ENCODE measurements around the gene PPP4R2.

Gene PPP4R2

GRCh38 chr3:72964633-72965032 lies 32.0 kb upstream of the PPP4R2 start:
- no peak for ATAC-seq
- TF ChIP-seq TCF4 (CRISPR knock-in tag; IDR thresholded peaks at IDR 0.05; ENCODE audit: borderline replicate concordance) (no peak), RARB (CRISPR knock-in tag; IDR thresholded peaks at IDR 0.05) (no peak), CSDC2 (CRISPR knock-in tag; IDR thresholded peaks at IDR 0.05) (no peak), BACH2 (CRISPR knock-in tag; IDR thresholded peaks at IDR 0.05; ENCODE audit: borderline replicate concordance) (no peak), CREB5 (CRISPR knock-in tag; IDR thresholded peaks at IDR 0.05; ENCODE audit: low read depth) (no peak), ISL1 (CRISPR knock-in tag; IDR thresholded peaks at IDR 0.05) (no peak), ZNF565 (CRISPR knock-in tag; conservative IDR thresholded peaks at IDR 0.05; ENCODE audit: low read depth) (no peak), ZNF8 (CRISPR knock-in tag; IDR thresholded peaks at IDR 0.05) (no peak), ZFP30 (CRISPR knock-in tag; IDR thresholded peaks at IDR 0.05) (no peak), PPARA (CRISPR knock-in tag; IDR thresholded peaks at IDR 0.05; ENCODE audit: borderline replicate concordance) (no peak)
- TF ChIP-seq, protein P1, sequence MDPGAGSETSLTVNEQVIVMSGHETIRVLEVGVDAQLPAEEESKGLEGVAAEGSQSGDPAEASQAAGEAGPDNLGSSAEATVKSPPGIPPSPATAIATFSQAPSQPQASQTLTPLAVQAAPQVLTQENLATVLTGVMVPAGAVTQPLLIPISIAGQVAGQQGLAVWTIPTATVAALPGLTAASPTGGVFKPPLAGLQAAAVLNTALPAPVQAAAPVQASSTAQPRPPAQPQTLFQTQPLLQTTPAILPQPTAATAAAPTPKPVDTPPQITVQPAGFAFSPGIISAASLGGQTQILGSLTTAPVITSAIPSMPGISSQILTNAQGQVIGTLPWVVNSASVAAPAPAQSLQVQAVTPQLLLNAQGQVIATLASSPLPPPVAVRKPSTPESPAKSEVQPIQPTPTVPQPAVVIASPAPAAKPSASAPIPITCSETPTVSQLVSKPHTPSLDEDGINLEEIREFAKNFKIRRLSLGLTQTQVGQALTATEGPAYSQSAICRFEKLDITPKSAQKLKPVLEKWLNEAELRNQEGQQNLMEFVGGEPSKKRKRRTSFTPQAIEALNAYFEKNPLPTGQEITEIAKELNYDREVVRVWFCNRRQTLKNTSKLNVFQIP (CRISPR knock-in tag; IDR thresholded peaks at IDR 0.05; ENCODE audit: borderline replicate concordance, low read depth), result no peak
- TF ChIP-seq, protein P2, sequence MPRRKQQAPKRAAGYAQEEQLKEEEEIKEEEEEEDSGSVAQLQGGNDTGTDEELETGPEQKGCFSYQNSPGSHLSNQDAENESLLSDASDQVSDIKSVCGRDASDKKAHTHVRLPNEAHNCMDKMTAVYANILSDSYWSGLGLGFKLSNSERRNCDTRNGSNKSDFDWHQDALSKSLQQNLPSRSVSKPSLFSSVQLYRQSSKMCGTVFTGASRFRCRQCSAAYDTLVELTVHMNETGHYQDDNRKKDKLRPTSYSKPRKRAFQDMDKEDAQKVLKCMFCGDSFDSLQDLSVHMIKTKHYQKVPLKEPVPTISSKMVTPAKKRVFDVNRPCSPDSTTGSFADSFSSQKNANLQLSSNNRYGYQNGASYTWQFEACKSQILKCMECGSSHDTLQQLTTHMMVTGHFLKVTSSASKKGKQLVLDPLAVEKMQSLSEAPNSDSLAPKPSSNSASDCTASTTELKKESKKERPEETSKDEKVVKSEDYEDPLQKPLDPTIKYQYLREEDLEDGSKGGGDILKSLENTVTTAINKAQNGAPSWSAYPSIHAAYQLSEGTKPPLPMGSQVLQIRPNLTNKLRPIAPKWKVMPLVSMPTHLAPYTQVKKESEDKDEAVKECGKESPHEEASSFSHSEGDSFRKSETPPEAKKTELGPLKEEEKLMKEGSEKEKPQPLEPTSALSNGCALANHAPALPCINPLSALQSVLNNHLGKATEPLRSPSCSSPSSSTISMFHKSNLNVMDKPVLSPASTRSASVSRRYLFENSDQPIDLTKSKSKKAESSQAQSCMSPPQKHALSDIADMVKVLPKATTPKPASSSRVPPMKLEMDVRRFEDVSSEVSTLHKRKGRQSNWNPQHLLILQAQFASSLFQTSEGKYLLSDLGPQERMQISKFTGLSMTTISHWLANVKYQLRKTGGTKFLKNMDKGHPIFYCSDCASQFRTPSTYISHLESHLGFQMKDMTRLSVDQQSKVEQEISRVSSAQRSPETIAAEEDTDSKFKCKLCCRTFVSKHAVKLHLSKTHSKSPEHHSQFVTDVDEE (CRISPR knock-in tag; IDR thresholded peaks at IDR 0.05), result no peak
- TF ChIP-seq, protein P3, sequence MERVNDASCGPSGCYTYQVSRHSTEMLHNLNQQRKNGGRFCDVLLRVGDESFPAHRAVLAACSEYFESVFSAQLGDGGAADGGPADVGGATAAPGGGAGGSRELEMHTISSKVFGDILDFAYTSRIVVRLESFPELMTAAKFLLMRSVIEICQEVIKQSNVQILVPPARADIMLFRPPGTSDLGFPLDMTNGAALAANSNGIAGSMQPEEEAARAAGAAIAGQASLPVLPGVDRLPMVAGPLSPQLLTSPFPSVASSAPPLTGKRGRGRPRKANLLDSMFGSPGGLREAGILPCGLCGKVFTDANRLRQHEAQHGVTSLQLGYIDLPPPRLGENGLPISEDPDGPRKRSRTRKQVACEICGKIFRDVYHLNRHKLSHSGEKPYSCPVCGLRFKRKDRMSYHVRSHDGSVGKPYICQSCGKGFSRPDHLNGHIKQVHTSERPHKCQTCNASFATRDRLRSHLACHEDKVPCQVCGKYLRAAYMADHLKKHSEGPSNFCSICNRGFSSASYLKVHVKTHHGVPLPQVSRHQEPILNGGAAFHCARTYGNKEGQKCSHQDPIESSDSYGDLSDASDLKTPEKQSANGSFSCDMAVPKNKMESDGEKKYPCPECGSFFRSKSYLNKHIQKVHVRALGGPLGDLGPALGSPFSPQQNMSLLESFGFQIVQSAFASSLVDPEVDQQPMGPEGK (CRISPR knock-in tag; IDR thresholded peaks at IDR 0.05; ENCODE audit: borderline replicate concordance), result no peak
- TF ChIP-seq, protein P4, sequence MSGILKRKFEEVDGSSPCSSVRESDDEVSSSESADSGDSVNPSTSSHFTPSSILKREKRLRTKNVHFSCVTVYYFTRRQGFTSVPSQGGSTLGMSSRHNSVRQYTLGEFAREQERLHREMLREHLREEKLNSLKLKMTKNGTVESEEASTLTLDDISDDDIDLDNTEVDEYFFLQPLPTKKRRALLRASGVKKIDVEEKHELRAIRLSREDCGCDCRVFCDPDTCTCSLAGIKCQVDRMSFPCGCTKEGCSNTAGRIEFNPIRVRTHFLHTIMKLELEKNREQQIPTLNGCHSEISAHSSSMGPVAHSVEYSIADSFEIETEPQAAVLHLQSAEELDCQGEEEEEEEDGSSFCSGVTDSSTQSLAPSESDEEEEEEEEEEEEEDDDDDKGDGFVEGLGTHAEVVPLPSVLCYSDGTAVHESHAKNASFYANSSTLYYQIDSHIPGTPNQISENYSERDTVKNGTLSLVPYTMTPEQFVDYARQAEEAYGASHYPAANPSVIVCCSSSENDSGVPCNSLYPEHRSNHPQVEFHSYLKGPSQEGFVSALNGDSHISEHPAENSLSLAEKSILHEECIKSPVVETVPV (CRISPR knock-in tag; IDR thresholded peaks at IDR 0.05), result no peak

- TF ChIP-seq ZFP3 (CRISPR knock-in tag; IDR thresholded peaks at IDR 0.05), result no peak
- no peak for ATAC-seq
These were observed 28.3 kb upstream of the PPP4R2 start for GRCh38 chr3:72968266-72968664.

DNA sequence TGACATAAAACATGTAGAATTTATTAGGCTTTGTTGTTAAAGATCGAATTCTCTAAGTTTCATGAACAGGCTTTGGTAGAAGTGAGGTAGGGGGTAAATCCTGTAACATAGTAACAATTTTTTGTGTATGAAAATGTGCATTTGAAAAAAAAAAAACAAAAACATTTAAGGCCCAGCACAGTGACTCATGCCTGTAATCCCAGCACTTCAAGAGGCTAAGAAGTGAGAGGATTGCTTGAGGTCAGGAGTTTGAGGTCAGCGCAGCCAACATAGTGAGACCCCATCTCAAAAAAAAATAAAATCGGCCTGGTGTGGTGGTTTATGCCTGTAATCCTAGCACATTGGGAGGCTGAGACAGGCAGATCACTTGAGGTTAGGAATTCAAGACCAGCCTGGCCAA lies 26.8 kb upstream of the PPP4R2 start:
- no peak for TF ChIP-seq CSDC2 (CRISPR knock-in tag; IDR thresholded peaks at IDR 0.05)
- no peak for TF ChIP-seq PPARA (CRISPR knock-in tag; IDR thresholded peaks at IDR 0.05; ENCODE audit: borderline replicate concordance)
- TF ChIP-seq ZFP30 (CRISPR knock-in tag; IDR thresholded peaks at IDR 0.05), result no peak
- TF ChIP-seq ZC3H10 (CRISPR knock-in tag; IDR thresholded peaks at IDR 0.05), result no peak
- TF ChIP-seq, protein P4 (CRISPR knock-in tag; IDR thresholded peaks at IDR 0.05), result no peak
- no peak for TF ChIP-seq BACH2 (CRISPR knock-in tag; IDR thresholded peaks at IDR 0.05; ENCODE audit: borderline replicate concordance)
- TF ChIP-seq ZNF70 (CRISPR knock-in tag; IDR thresholded peaks at IDR 0.05), result no peak
- ATAC-seq, result no peak

DNA sequence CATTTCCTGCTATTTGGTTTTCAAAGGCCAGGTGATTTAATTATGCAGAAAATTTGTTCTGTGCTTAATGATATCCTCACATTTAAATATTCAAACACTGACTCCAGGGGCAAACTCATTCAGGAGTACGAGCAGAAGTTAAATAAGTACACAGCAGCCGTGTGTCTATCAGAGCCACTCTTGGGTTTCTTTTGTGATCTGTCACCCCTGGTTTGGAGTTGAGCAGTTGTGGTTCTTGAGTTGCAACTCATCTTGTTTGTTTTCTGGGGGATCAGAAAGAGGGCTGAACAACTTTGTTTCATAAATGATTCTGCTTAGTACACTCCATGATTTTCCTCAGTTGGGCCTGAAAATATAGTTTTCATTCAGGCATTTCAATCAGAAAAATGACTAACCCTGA lies 25.7 kb upstream of the PPP4R2 start:
- TF ChIP-seq OSR1 (CRISPR knock-in tag; IDR thresholded peaks at IDR 0.05) (no peak), CREB5 (CRISPR knock-in tag; IDR thresholded peaks at IDR 0.05; ENCODE audit: low read depth) (no peak), TCF4 (CRISPR knock-in tag; IDR thresholded peaks at IDR 0.05; ENCODE audit: borderline replicate concordance) (no peak), ZNF565 (CRISPR knock-in tag; conservative IDR thresholded peaks at IDR 0.05; ENCODE audit: low read depth) (no peak), PPARA (CRISPR knock-in tag; IDR thresholded peaks at IDR 0.05; ENCODE audit: borderline replicate concordance) (no peak), TOX (CRISPR knock-in tag; IDR thresholded peaks at IDR 0.05; ENCODE audit: borderline replicate concordance) (no peak), ZFP3 (CRISPR knock-in tag; IDR thresholded peaks at IDR 0.05) (no peak), ZC3H10 (CRISPR knock-in tag; IDR thresholded peaks at IDR 0.05) (no peak), BACH2 (CRISPR knock-in tag; IDR thresholded peaks at IDR 0.05; ENCODE audit: borderline replicate concordance) (no peak)
- no peak for ATAC-seq

Measured in SK-N-SH treated with all-trans-retinoic acid at 6 μM for 48 hours (cell line).